Inferior parietal cortex (tissue), 1 donor: ENCODE measurements around the gene KIF14.
"Not testable (repeated sequence)": the region's sequence is repeated elsewhere in the genome, so short reads cannot be mapped to it uniquely, and the experiment has no call there.

Experiments used
- DNase-seq: peaks from one replicate; pipeline ENCODE4 v3.0.0-alpha.2; 2016; ENCODE audit errors: extremely low spot score

The KIF14 gene

GRCh38 chr1:200631375-200631774, 10.8 kb upstream of the KIF14 start:
- DNase-seq, result no peak

GRCh38 chr1:200630515-200630899, 10.0 kb upstream of the KIF14 start:
- DNase-seq, result not testable (repeated sequence)

- no peak for DNase-seq
These were observed 9.4 kb upstream of the KIF14 start for GRCh38 chr1:200629876-200630514.

GRCh38 chr1:200628223-200628881, 7.8 kb upstream of the KIF14 start:
- no peak for DNase-seq

- DNase-seq, result no peak
These were observed 7.1 kb upstream of the KIF14 start for GRCh38 chr1:200627575-200628222.

- DNase-seq, result no peak
These were observed 6.4 kb upstream of the KIF14 start for GRCh38 chr1:200626853-200627534.

- peak; percentile 56 for DNase-seq
These were observed 4.9 kb upstream of the KIF14 start for GRCh38 chr1:200625381-200625824.

GRCh38 chr1:200624679-200625335, 4.3 kb upstream of the KIF14 start:
- DNase-seq, result peak; percentile 39

- no peak for DNase-seq
These were observed 668 bp downstream of the KIF14 start for GRCh38 chr1:200619894-200620272.

- no peak for DNase-seq
These were observed 9.7 kb downstream of the KIF14 start for GRCh38 chr1:200610846-200611245.

- no peak for DNase-seq
These were observed 17.9 kb downstream of the KIF14 start for GRCh38 chr1:200602632-200603031.

GRCh38 chr1:200590001-200590400, 30.6 kb downstream of the KIF14 start:
- DNase-seq, result no peak

GRCh38 chr1:200588698-200589097, 31.9 kb downstream of the KIF14 start:
- no peak for DNase-seq

- DNase-seq, result no peak
These were observed 56.2 kb downstream of the KIF14 start for GRCh38 chr1:200564319-200564718.

- DNase-seq, result no peak
These were observed 58.7 kb downstream of the KIF14 start for GRCh38 chr1:200561856-200562214.

GRCh38 chr1:200558866-200559459, 61.6 kb downstream of the KIF14 start:
- DNase-seq, result peak; percentile 74

GRCh38 chr1:200556002-200556401, 64.5 kb downstream of the KIF14 start:
- DNase-seq, result no peak

GRCh38 chr1:200552737-200553136, 67.8 kb downstream of the KIF14 start:
- not testable (repeated sequence) for DNase-seq

- no peak for DNase-seq
These were observed 70.2 kb downstream of the KIF14 start for GRCh38 chr1:200550367-200550766.

GRCh38 chr1:200547386-200547785, 73.2 kb downstream of the KIF14 start:
- DNase-seq, result no peak

GRCh38 chr1:200546577-200546976, 74.0 kb downstream of the KIF14 start:
- no peak for DNase-seq

GRCh38 chr1:200542162-200542561, 78.4 kb downstream of the KIF14 start:
- no peak for DNase-seq
